Measurements from ENCODE around the gene DDX43.
"Not testable (repeated sequence)": the region's sequence is repeated elsewhere in the genome, so short reads cannot be mapped to it uniquely, and the experiment has no call there.

Gene DDX43

DNA sequence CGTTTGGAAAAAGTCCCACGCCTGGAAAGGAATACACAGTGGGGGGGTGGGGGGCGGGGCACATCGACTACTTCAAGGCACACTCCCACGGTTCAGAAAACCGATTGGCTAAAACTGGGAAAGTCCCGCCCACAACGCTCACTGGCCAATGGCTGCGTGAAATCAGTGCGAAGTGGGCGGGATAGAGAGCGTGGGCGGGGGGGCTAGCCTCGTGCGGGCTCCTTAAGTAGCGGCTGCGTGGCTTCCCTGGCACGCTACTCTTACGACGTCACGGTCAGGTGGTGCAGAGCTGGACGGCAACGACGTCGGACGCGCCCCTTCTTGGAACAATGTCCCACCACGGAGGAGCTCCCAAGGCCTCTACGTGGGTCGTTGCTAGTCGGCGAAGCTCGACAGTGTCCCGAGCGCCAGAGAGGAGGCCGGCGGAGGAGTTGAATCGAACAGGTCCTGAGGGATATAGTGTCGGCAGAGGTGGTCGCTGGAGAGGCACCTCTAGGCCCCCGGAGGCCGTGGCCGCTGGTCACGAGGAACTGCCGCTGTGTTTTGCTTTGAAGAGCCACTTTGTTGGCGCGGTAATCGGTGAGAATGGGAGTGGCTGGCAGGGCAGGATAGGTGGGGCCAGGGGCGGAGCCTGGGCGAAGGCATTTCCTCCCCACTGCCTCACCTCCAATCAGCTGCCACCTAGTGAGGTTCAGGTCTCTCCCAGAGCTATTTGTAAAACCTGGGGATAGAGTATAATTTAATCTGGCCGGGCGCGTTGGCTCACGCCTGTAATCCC, at the start of gene DDX43:
DDX43 (plus strand) TSS at position 252 of the 778 bp plus-strand sequence; CDS start at position 330, 78 bp downstream.
- peak; percentile 13 for DNase-seq (ENCODE audit: low read depth, low spot score)

DNA sequence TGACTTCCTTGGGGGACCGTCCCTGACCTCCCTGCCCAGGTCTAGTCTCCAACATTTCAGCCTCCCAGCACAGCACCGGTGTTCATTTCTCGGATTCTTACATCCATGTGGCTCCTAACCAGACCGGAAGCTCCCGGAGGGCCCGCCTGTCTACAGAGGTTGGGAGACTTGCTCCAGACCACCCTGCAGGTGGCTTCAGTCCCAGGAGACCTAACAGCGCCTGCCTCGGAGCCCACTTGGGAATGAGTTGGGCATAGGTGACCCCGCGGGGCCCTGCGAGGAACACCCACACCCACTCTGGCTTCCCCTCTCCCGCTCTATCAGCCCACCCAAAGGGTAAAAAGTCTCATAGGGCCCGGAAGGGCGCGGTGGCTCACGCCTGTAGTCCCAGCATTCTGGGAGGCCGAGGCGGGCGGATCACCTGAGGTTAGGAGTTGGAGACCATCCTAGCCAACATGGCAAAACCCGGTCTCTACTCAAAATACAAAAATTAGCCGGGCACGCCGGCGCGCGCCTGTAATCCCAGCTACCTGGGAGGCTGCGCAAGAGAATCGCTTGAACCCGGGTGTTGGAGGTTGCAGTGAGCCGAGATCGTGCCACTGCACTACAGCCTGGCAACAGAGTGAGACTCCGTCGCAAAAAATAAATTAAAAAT, 46.0 kb upstream of the DDX43 start:
- DNase-seq (ENCODE audit: low read depth, low spot score), result no peak

DNA sequence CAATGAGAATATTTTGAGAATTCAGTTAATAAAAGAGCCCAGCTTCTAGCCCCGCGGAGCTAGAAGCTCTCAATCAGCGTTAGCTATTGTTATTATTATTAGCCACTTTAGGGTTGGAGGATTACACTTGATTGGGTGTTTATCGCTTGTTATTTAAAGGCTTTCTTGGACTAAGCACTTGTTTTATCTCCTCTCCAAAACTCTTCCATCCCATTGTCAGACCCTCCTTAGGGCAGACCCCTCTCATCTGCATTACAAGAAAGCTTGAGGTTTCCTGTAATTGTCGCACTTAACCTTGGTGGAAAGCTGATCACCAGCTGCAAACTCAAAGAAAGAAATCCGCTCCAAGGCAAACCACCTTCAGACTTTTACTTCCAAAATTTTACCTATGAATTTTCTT, 45.3 kb upstream of the DDX43 start:
- no peak for DNase-seq (ENCODE audit: low read depth, low spot score)

DNA sequence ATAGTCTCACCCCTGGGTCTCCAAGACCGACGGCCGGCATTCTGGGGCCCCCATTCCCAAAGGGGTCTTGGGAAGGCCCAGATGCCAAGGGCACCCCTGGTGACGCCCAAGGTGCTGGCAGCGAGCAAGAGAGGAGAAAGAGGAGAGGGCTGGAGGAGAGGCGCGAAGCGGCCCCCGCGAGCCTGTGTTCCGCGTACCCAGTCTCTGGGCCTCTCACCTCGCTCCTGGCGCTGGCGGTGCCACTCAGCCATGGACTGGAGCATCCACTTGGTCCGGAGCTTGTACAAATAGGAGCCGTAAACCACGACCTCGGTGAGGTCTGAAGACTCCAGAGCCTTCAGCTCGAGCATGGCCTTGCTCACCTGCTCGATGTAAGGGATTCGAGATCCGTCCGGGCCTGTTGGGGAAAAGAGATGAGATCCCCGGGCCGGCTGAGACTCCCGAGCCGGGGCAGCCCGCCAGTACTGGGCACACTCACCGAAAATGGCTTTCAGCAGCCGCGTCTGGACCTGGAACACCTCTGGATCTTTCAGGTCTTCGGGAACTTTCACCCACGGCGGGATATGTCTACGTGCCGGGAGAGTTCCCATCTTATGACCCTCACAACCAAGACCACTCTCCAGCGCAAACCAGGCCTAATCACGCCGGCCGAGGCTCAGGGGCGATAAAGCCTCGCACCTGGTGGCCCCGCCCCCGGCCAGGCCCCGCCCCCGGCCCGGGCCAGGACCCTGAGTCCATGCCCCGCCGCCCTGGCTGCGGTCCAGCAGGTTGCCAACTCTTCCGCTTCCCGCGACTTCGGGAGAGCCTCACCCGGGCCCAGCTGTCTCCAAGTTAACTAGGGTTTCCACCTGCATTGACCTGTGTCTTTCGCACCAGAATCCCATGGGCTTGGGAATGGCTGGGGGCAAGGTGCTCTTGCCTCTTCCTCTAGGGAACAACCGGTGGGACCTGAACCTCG, 40.7 kb upstream of the DDX43 start, which contains the start of gene DPPA5:
DPPA5 (minus strand) TSS at position 641 of the 958 bp plus-strand sequence; CDS start at position 590, 51 bp downstream.
- DNase-seq (ENCODE audit: low read depth, low spot score), result no peak

DNA sequence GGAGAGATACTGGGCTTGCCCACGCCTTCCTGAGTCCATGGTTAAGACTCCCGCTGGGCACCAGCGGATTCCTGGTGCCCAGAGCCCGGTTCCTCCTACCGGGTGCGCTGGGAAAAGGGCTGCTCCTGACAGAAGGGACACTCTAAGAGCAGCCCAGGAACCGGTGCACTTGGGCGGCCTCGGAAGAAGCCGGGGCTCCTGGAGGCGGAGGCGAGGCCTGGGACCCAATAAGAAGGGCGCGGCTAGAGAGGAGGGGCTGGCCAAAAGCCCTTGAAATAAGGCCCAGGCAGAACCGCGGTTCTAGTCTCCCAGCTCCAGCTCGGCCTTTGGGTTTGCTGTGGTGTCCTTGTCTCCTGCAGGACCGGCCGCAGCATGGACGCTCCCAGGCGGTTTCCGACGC, 32.3 kb upstream of the DDX43 start, which contains the start of gene KHDC3L:
KHDC3L (plus strand) TSS at position 301 of the 400 bp plus-strand sequence; CDS start at position 373, 72 bp downstream.
- DNase-seq (ENCODE audit: low read depth, low spot score), result no peak

DNA sequence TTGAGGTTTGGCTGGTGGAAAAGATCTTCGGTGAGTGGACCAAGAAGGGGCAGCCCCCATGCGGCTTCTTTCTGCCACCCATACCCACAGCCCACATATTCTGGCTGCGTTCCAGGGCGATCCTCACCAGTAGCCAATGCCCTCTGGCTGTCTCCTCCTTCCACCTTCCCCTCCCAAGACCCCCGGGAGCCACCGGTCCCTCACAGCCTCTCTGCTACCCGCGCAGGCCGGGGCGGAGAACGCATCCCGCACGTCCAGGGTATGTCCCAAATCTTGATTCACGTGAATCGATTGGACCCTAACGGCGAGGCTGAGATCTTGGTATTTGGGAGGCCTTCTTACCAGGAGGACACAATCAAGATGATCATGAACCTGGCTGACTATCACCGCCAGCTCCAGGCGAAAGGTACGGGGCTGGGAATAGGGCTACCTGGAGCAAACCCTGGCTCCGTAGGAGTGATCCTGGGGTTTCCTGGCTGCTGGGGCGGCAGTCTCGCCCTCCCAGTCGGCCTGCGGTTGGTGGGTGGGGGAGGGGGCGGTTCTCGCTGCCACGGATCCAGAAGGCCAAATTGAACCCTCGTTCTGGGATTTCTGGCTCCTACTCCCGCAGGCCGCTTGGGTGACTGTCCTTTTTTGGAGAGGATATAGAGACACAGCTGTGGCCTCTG, 31.6 kb upstream of the DDX43 start:
- DNase-seq (ENCODE audit: low read depth, low spot score), result no peak

DNA sequence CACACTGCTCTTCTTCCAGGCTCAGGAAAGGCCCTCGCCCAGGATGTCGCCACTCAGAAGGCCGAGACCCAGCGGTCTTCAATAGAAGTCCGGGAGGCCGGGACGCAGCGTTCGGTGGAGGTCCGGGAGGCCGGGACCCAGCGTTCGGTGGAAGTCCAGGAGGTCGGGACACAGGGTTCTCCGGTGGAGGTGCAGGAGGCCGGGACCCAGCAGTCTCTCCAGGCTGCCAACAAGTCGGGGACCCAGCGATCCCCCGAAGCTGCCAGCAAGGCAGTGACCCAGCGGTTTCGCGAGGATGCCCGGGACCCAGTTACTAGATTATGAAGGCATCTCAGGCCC, 31.1 kb upstream of the DDX43 start:
- no peak for DNase-seq (ENCODE audit: low read depth, low spot score)

DNA sequence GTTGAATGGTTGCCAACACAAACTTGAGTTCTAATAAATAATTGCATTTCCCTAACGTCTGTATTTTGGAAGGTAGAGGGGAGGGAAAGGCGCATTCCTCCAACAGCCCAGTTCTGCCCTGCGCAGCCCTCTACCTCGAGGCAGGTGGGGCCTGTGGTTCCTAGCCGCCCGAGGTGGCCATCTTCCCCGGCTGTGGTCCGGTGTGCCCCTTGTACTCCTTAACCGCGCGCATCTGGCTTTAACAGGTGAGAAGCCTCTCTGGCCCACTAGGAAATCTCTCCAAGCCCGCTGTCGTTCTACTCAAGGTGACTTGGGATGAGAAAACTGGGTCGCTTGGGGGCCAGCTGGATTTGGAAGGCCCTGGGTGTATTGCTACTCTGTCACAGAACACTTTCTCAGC, 30.5 kb upstream of the DDX43 start:
- no peak for DNase-seq (ENCODE audit: low read depth, low spot score)

DNA sequence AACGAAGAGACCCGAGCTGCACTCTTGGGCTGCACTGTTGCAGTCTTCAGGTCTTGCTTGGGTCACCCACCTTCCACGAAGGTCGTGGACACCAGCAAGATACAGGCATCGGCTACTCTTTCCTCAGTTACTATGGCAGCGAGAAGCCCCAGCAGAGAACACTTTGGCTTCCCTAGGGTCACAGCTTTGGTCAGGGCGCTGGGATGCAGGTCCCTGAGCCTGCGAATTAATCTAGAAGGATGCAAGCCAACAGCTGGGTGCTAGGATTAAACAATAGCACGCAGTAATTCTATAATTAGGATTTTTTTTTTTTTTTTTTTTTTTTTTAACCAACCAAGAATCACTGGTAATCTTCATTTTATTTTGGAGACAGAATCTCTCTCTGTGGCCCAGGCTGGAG, 30.1 kb upstream of the DDX43 start:
- DNase-seq (ENCODE audit: low read depth, low spot score), result no peak

DNA sequence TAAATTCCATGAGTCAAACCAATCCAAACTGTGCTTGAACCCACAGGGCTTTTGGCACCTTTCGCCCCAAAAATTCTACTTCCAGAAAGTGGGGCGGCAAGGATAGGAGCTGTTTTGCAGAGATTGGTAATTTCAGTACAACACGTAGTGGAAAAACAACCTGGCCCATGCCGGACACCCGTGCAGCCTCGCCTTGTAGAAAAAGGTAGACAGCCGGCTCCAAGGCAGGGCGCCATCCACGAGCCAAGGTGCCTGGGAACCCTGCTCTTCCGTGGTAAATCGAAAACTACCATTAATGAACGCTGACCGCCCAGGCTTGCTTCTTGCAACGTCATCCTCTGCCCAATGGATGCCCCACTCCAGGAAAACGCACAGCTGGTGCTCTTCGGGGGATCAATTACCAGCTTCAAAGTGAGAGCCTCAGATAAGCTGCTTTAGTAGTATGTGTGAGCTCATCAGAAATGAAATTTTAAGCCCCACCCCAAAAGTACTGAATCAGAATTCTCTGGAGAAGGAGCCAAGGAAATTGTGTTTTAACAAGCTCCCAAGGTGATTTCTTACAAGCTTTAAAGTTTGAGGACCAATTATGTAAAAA, 26.8 kb upstream of the DDX43 start:
- DNase-seq (ENCODE audit: low read depth, low spot score), result no peak

DNA sequence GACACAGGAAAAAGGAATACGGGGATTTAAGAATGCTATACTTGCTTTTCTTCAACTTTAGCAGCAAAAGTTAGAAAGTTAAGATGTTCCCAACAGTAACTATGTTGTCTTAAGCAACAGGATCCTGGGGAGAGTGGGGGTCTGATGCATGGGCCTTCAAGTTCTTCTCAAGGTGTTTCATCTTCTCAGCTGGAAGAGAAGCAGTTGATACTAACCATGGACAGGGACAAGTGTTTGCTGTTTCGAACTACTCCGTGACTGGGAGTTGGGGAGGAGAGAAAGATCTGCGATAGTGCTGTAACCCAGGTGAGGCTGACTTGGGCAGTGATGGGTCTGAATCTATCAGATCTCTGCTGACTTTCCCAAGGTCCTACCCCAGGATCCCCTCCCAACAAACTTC, 26.0 kb upstream of the DDX43 start:
- no peak for DNase-seq (ENCODE audit: low read depth, low spot score)

DNA sequence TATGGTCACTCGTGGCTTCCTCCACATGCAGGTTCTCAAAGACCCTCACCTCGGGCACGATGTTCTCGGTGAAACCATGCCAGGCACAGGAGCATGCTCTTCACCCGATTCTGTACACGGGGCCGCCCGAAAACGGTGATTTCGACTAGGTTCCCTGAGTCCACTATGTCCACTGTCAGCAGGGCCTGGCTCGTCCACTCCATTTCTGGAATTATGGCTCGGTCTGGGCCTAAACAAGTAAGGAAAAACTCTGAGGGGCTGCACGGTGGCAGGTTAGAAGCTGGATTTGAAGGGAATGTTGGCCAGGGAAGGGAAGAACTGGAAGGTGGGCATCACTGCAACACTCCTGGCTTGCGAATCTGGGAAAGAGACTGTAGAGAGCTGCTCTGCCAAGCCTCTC, 25.5 kb upstream of the DDX43 start:
- no peak for DNase-seq (ENCODE audit: low read depth, low spot score)

DNA sequence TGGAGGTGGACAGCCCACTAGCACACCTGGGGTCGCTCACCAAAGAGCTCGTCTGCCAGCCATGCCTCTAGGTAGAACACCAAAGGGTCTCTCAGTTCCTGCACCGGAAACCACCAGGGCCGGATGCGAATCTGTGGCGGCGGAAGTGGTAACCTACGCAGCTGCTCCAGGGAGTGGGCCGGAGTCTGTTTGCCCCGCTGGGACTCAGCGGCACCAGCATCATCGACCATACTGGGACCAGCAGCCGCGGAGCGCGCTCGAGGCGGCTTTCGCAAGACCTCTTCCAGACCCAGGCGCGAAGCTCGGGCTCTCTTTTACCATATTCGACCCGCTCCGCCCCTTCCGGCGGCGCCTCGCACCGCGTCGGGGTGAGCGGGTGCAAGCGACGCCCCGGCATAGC, 25.1 kb upstream of the DDX43 start, which contains the start of gene OOEP:
OOEP (minus strand) TSS at position 335 of the 400 bp plus-strand sequence; CDS start at position 230, 105 bp downstream.
- DNase-seq (ENCODE audit: low read depth, low spot score), result no peak

DNA sequence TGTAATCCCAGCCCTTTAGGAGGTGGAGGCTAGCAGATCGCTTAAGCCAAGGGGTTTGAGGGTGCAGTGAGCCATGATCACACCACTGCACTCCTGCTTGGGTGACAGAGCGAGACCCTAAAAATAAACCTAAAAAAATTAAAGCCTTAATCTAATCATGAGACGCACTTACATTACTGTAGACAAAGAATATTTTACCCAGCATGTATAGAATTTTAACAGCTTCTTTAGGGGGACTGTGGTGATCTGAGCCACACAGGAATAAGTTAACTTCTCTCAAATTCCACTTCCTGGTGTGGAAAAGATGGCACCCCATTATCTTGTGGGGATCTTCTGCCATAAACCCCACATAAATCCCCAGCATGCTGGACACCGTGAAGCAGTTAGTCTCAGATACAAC, 22.6 kb upstream of the DDX43 start:
- DNase-seq (ENCODE audit: low read depth, low spot score), result no peak

DNA sequence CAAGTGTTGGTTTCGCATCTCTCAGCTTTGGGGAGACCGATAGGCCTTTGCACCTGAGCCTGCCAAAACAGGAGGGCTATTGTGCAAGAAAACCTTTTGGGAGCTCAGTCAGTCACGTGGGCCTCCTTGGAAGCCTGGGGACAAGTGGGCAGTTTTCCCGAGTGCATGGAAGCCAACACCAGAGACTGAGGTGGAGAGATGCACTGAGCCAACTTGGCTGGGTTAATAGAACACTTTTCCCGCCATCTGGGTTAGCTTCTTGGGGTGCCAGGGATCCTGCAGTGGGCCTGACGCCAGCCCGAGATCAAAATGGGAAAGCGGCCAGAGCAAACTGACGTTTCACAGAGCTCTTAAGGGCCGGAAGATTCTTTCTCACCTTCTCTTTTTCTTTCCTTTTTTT, 22.1 kb upstream of the DDX43 start:
- no peak for DNase-seq (ENCODE audit: low read depth, low spot score)

DNA sequence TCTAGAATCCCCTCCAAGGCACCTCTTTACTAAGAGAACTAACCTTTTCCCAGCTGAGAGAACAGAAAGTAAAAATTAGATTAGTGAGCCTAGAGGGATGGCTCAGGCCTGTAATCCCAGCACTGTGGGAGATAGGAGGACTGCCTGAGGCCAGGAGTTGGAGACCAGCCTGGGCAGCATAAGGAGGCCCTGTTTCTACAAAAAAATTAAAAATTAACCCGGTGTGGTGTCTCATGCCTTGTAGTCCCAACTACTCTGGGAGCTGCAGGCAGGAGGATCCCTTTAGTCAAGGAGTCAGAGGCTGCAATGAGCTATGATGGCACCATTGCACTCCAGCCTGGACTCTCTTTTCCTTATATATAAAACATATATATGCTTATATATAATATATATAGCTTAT, 19.4 kb upstream of the DDX43 start:
- DNase-seq (ENCODE audit: low read depth, low spot score), result no peak

DNA sequence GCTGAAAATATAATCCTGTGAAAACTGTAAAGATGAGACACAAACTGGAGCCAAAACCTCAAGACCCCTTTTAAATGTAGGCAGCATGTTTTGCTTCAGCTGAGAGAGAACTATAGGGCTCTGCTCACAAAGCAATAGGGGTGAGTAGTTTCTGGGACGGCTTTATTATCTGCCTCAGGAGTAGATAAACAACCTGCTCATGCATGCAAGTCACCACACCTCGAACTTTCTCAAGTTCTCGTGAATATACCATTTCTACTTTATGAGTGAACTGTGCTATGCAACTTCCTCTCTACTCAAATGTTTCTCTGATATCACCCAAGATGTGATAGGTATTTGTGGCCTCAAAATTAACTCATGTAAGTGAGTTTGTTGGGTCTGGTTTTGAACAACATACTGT, 17.4 kb upstream of the DDX43 start:
- DNase-seq (ENCODE audit: low read depth, low spot score), result no peak

DNA sequence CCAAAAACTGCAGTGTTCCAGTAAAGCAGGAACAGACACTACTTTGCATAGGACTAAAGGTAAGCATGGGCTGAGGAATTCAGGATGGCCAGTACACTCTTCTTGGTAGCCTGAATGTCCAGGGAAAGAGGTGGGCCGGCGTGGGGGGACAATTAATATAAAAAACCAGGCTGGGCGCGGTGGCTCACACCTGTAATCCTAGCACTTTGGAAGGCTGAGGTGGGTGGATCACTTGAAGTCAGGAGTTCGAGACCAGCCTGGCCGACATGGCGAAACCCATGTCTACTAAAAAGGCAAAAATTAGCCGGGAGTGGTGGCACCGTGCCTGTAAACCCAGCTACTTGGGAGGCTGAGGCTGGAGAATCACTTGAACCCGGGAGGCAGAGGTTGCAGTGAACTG, 13.1 kb upstream of the DDX43 start:
- DNase-seq (ENCODE audit: low read depth, low spot score), result not testable (repeated sequence)

DNA sequence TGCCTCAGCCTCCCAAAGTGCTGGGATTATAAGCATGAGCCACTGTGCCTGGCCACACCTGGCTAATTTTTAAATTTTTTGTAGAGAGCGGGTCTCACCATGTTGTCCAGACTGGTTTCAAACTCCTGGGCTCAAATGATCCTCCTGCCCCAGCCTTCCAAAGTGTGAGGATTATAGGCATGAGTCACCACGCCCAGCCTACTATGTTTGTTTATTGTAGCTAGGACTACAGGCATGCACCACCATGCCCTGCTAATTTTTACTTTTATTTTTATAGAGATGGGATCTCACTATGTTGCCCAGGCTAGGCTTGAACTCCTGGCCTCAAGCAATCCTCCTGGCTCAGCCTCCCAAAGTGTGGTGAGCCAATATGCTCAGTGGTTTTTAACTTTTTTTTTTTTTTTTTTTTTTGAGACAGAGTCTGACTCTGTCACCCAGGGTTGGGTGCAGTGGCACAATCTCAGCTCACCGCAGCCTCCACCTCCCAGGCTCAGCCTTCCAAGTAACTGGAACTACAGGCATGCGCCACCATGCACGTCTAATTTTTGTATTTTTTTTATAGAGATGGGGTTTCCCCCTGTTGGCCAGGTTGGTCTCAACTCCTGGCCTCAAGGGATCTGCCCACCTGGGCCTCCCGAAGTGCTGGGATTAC, 12.0 kb upstream of the DDX43 start:
- DNase-seq (ENCODE audit: low read depth, low spot score), result no peak

DNA sequence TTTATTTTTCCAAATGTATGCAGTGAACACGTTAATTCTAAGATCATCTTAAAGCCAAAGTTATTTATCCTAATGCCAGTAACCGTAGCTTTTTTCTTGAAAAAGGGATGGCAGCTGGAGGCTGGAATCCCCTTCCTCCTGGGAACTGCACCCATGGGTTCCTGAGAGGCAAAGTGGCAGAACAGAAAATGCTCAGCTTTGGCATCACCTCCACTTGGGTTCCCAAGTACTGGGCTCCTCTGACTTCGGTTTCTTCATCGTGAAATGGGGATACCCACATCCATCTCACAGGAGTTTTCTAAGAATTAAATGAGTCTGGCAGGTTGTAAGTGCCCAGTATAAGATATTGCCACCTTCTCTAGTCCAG, 6.2 kb upstream of the DDX43 start:
- no peak for DNase-seq (ENCODE audit: low read depth, low spot score)

Measured in brain pericyte (primary cell).